ENCODE measurements around the gene KLHL3.

DNA sequence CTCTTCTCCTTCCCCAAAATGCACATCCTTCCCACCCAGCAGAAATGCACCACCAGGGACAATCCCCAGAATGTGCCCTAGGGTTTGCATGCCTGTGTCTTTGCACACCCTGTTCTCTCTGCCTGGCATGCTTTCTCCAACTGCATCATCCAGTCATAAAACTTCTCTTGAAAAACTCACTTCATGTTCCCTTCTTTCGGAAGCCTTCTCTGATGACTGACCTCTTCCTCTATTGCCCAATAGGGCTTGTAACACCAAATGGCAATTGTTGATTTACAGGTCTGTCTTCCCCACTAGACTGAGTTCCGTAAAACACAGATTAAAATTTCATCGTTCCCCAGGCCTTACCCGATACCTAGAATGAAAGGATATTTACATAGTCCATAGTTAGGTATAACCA is 153.7 kb downstream of the KLHL3 start:
- TF ChIP-seq FOXK2 (IDR thresholded peaks at IDR 0.05) (no peak), ELF4 (IDR thresholded peaks at IDR 0.05) (no peak), FOXM1 (IDR thresholded peaks at IDR 0.05; ENCODE audit: borderline replicate concordance) (no peak), SUZ12 (IDR thresholded peaks at IDR 0.05) (no peak), NFRKB (IDR thresholded peaks at IDR 0.05) (no peak), LEF1 (IDR thresholded peaks at IDR 0.05; ENCODE audit: borderline replicate concordance) (no peak), BHLHE40 (IDR thresholded peaks at IDR 0.05; ENCODE audit: borderline replicate concordance) (no peak), FOXA1 (IDR thresholded peaks at IDR 0.05) (no peak), ZNF384 (IDR thresholded peaks at IDR 0.05) (no peak), HDGF (IDR thresholded peaks at IDR 0.05; ENCODE audit: borderline replicate concordance) (no peak), SP1 (IDR thresholded peaks at IDR 0.05) (no peak)
